Caco-2 (cell line): ENCODE measurements around the gene ARHGAP25. TPM values are rescaled to one million over a fixed set of nuclear protein-coding genes. Genes with fewer than 3 reads are reported as not detected.

Experiments
- BruUV-seq: library from RNA; stranded (reverse); fragments of 400-500 nt; replicated peaks from 2 replicates; lab custom pipeline; 2021; lab: Mats Ljungman, UMichigan
- CTCF ChIA-PET: fragments of 300-600 bp; sonication (Branson Sonifier 250); formaldehyde crosslinking; loops from one replicate; lab custom pipeline; 2022; ENCODE audit warnings: antibody characterized with exemption; lab: Charles Lee
- POLR2A ChIA-PET: fragments of 300-600 bp; sonication (Branson Sonifier 250); formaldehyde crosslinking; loops from one replicate; lab custom pipeline; 2022; ENCODE audit warnings: antibody characterized with exemption; lab: Charles Lee
- DNase-seq, 2 experiments: peaks; one replicate each; pipeline versions ENCODE4 v3.0.0 to v3.0.0-alpha.2; 2020 to 2022
- H3K27me3 ChIP-seq: replicated peaks from 2 replicates; pipeline ENCODE4 v1.6.0; 2011; ENCODE audit warnings: low read length; ENCODE audit not compliant: control insufficient read depth, insufficient read depth
- H3K36me3 ChIP-seq: 2 replicates; pipeline ENCODE4 v1.5.1; 2011; ENCODE audit warnings: low read length; ENCODE audit not compliant: control insufficient read depth, insufficient read depth
- H3K4me1 ChIP-seq: fragments of 250-450 bp; sonication (Bioruptor Pico); 2 replicates; pipeline ENCODE4 v1.5.1; 2020; ENCODE audit warnings: mild to moderate bottlenecking
- H3K4me3 ChIP-seq: 2 replicates; pipeline ENCODE4 v1.5.1; 2011; ENCODE audit warnings: low read depth, mild to moderate bottlenecking, control low read depth, low read length
- H3K9me3 ChIP-seq: fragments of 250-450 bp; sonication (Bioruptor Pico); 2 replicates; pipeline ENCODE4 v1.5.1; 2020; ENCODE audit warnings: mild to moderate bottlenecking, moderate library complexity
- H3K27ac Mint-ChIP-seq: one replicate; pipeline ENCODE4 v1.8.0; 2022; ENCODE audit warnings: mixed read lengths; ENCODE audit not compliant: unreplicated experiment
- H3K27me3 Mint-ChIP-seq: one replicate; pipeline ENCODE4 v1.8.0; 2022; ENCODE audit warnings: mixed read lengths; ENCODE audit not compliant: insufficient read depth, unreplicated experiment
- H3K36me3 Mint-ChIP-seq: one replicate; pipeline ENCODE4 v1.8.0; 2022; ENCODE audit warnings: mild to moderate bottlenecking, mixed read lengths; ENCODE audit not compliant: insufficient read depth, unreplicated experiment
- H3K4me1 Mint-ChIP-seq: one replicate; pipeline ENCODE4 v1.8.0; 2022; ENCODE audit warnings: low read depth, mixed read lengths; ENCODE audit not compliant: unreplicated experiment
- H3K4me3 Mint-ChIP-seq: one replicate; pipeline ENCODE4 v1.8.0; 2022; ENCODE audit warnings: mild to moderate bottlenecking, moderate library complexity, mixed read lengths; ENCODE audit not compliant: unreplicated experiment
- H3K9me3 Mint-ChIP-seq: one replicate; pipeline ENCODE4 v1.8.0; 2022; ENCODE audit warnings: mixed read lengths; ENCODE audit not compliant: unreplicated experiment
- CTCF ChIP-seq, 2 experiments: fragments of 200-600 bp in 1 of 2; IDR thresholded peaks; 1 replicate in 1 of 2; 2 replicates in 1 of 2; pipeline versions ENCODE4 v1.5.1 to v1.8.0; 2011 to 2022; ENCODE audit warnings: antibody characterized with exemption in 1 of 2, control low read depth in 1 of 2, inconsistent platforms in 1 of 2, low read depth in 1 of 2, low read length in 1 of 2, mild to moderate bottlenecking in 1 of 2, moderate library complexity in 1 of 2; ENCODE audit not compliant: insufficient read depth in 1 of 2, severe bottlenecking in 1 of 2, unreplicated experiment in 1 of 2
- intact Hi-C: fragments of 100-400 bp; cut with micrococcal nuclease; formaldehyde crosslinking; loops from one replicate; pipeline ENCODE4 v1.10.0; 2022; ENCODE audit not compliant: unreplicated experiment
- total RNA-seq: library from RNA; stranded (reverse); gene quantifications from 2 replicates; pipeline ENCODE4 v1.2.3, GENCODE V29; 2022

ARHGAP25 gene
- total RNA-seq, 1 experiment from 2014 or later, result 0.48 TPM

GRCh38 chr2:68766376-68766845, 31.8 kb downstream of the ARHGAP25 start:
- Histone ChIP-seq H3K36me3 (no peaks in the 10 kb centered on the region), H3K27me3 (no peaks in the 10 kb centered on the region; the same call in 1 of the 2 replicates), H3K4me3 (no peak overlapping the region), H3K4me1 (no peaks in the 10 kb centered on the region), H3K9me3 (no peaks in the 10 kb centered on the region)
- intact Hi-C loops, result no loop called here
- Mint-ChIP-seq H3K9me3 (no peaks in the 10 kb centered on the region), H3K27ac (no peak overlapping the region), H3K27me3 (peaks cover 6% of the 10 kb centered on the region), H3K4me3 (no peak overlapping the region), H3K36me3 (no peaks in the 10 kb centered on the region), H3K4me1 (peaks cover 7% of the 10 kb centered on the region)
- DNase-seq, result no peak
- POLR2A ChIA-PET, result no interaction called here
- CTCF ChIA-PET, result no interaction called here
- TF ChIP-seq CTCF (IDR thresholded peaks at IDR 0.05; ENCODE audit: insufficient read depth in 1 of 2, low read depth in 1 of 2, low read length in 1 of 2, severe bottlenecking in 1 of 2, unreplicated experiment in 1 of 2), result no peak
- BruUV-seq, result no TSS peak

DNA sequence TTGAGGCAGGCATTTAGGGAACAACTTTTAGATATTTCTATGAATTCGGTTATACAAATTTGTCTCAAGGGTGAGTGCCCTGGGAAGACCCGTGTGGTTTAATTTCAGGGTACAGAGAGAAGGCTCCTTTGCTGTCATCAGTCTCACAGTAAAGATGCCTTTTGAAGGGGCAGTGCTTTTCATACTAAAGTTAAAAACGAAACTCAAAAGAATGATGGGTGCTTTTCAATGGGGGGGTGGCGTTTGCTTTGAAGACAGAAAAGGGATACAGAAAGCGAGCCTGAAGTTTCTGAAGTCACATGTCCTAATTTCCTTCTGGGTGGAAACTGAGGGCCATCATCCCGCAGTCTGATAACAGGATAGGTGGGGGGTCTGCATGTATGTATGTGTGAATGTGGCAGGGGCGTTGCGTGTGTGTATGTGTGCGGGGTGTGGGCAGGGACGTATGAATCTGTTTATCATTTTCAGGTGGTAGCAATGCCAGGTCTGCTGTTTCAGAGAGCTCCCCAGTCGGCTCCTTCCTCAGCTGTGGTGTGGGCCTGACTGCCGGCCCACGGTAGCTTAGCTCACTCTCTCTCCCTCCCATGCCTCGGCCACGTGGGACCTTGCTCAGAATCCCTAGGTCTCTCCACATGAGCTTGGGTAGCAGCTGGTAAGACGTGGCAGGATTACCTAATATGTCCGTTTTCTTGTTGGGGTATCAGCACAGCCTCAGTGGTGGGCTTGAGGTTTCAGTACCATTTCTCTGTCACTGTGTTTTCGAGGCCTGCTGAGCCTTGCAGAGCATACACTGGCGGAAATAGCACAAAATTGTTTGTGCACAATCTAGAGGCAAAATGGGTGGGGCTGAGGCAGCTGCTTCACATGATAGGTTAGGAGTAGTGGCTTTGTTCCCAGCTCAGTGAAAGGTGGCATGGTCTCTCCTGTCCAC, 32.7 kb downstream of the ARHGAP25 start:
- no TSS peak for BruUV-seq
- H3K36me3 Mint-ChIP-seq, result no peaks in the 10 kb centered on the region
- no peak for DNase-seq
- intact Hi-C loops, result no loop called here
- H3K27me3 Mint-ChIP-seq, result peaks cover 8% of the 10 kb centered on the region
- CTCF ChIA-PET, result no interaction called here
- no peaks in the 10 kb centered on the region for H3K9me3 ChIP-seq
- POLR2A ChIA-PET, result no interaction called here
- no peaks in the 10 kb centered on the region for H3K4me1 ChIP-seq
- TF ChIP-seq CTCF (IDR thresholded peaks at IDR 0.05; ENCODE audit: insufficient read depth in 1 of 2, low read depth in 1 of 2, low read length in 1 of 2, severe bottlenecking in 1 of 2, unreplicated experiment in 1 of 2), result no peak
- peaks cover 7% of the 10 kb centered on the region for H3K4me1 Mint-ChIP-seq
- no peak overlapping the region for H3K4me3 ChIP-seq
- no peaks in the 10 kb centered on the region; the same call in 1 of the 2 replicates for H3K27me3 ChIP-seq
- no peaks in the 10 kb centered on the region for H3K36me3 ChIP-seq
- no peaks in the 10 kb centered on the region for H3K9me3 Mint-ChIP-seq
- H3K27ac Mint-ChIP-seq, result no peak overlapping the region
- H3K4me3 Mint-ChIP-seq, result no peak overlapping the region

- BruUV-seq, result no TSS peak
- no peaks in the 10 kb centered on the region for H3K36me3 ChIP-seq
- ChIA-PET POLR2A (no interaction called here), CTCF (no interaction called here)
- no peak overlapping the region for H3K4me3 Mint-ChIP-seq
- no peak overlapping the region for H3K4me3 ChIP-seq
- intact Hi-C loops, result no loop called here
- TF ChIP-seq CTCF (IDR thresholded peaks at IDR 0.05; ENCODE audit: insufficient read depth in 1 of 2, low read depth in 1 of 2, low read length in 1 of 2, severe bottlenecking in 1 of 2, unreplicated experiment in 1 of 2), result no peak
- H3K36me3 Mint-ChIP-seq, result no peaks in the 10 kb centered on the region
- DNase-seq, result no peak
- H3K27me3 Mint-ChIP-seq, result peaks cover 9% of the 10 kb centered on the region
- no peaks in the 10 kb centered on the region; the same call in 1 of the 2 replicates for H3K27me3 ChIP-seq
- no peaks in the 10 kb centered on the region for H3K4me1 ChIP-seq
- peaks cover 7% of the 10 kb centered on the region for H3K4me1 Mint-ChIP-seq
- no peaks in the 10 kb centered on the region for H3K9me3 ChIP-seq
- H3K9me3 Mint-ChIP-seq, result no peaks in the 10 kb centered on the region
- H3K27ac Mint-ChIP-seq, result no peak overlapping the region
Observed at GRCh38 chr2:68767996-68768395, 33.4 kb downstream of the ARHGAP25 start.
